GM18951 (cell line): ENCODE results near the gene PTK6.
"Not testable (repeated sequence)": the region's sequence is repeated elsewhere in the genome, so short reads cannot be mapped to it uniquely, and the experiment has no call there.

Experiments used
- POLR2A ChIP-seq: IDR thresholded peaks from 4 replicates; pipeline ENCODE4 v1.6.1; 2011; ENCODE audit warnings: mild to moderate bottlenecking; ENCODE audit not compliant: insufficient read length, insufficient read depth; ENCODE audit errors: extremely low read depth
- in situ Hi-C: fragments of 300-500 bp; cut with MboI; formaldehyde crosslinking; loops from one replicate; pipeline ENCODE4 v1.12.0; 2022; ENCODE audit warnings: low sequenced_read_pairs, mixed read lengths, inconsistent platforms; ENCODE audit not compliant: unreplicated experiment

The PTK6 gene

GRCh38 chr20:63565699-63566335 lies 28.6 kb upstream of the PTK6 start:
- in situ Hi-C loops, result no loop called here
- TF ChIP-seq POLR2A, result no peak

- TF ChIP-seq POLR2A, result no peak
- in situ Hi-C loops, result no loop called here
These were observed 28.0 kb upstream of the PTK6 start for GRCh38 chr20:63565021-63565698.

DNA sequence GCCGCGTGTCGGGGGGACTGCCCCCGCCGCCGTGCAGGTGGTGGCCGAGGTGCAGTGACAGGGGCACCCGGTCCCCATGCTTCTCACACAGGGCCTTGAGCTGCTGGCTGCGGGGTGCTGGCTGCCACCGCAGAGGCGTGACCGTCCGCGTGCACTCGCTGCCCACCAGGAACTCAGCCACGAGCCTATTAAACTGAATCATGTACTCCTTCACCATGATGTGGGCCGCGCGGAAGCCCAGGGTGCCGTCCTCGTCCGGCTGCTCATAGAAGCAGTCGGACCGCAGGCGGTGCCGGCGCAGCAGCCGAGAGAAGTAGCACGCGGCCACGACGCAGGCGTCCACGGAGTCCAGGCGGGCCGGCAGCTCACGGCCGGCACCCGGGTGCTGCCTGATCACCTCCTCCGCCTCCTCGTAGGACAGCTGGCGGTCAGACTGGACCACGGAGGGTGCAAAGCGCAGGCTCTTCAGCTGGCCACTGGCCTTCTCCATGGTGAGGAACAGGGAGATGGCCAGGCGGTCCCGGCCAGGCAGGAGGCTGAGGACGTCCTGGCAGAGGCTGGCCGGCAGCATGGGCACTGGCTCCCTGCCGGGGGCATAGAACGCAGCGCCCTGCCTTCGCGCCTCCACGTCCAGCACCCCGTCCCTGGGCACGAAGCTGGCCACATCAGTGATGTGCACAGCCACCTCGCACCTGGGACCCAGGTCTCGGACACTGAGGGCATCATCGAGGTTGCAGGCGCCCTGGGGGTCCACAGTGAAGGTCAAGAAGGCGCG lies 27.0 kb upstream of the PTK6 start:
- in situ Hi-C loops, result no loop called here
- no peak for TF ChIP-seq POLR2A

GRCh38 chr20:63563225-63563935 lies 26.2 kb upstream of the PTK6 start:
- in situ Hi-C loops, result no loop called here
- no peak for TF ChIP-seq POLR2A

DNA sequence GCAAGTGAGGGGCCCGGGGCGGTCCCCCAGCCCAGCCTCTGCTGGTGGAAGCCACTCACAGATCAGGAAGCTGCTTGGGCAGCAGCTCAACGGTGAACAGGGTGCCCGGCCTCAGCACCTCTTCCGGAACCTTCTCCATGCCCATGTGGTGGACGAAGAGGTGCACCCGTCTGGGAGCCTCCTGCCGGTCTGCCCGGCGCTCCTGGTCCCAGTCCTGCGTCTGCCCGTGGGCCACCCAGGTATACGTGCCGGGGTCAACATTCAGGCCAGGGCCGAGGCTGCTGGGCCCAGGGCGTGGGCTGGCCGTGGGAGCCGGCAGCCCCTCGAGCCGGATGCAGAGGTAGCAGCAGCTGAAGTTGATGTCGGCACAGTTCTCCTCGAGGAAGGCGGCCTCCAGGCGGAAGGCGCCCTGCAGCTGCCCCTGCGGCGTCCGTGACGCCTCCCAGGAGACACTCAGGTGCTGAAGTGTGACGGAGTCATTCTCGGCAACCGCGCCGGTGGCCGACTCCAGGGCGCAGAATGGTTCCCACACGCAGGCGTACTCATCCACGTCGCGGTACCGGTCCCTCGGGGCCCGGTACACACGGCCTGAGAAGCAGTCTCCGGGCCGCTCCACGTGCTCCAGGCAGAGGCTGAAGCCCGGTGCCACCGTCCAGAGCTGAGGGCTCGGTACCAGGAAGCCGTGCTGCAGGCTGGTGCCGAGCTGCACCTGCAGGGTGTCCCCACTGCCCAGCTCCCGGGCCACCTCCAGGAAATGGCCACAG lies 25.5 kb upstream of the PTK6 start:
- in situ Hi-C loops, result no loop called here
- no peak for TF ChIP-seq POLR2A

- TF ChIP-seq POLR2A, result no peak
- in situ Hi-C loops, result no loop called here
These were observed 24.6 kb upstream of the PTK6 start for GRCh38 chr20:63561624-63562396.

DNA sequence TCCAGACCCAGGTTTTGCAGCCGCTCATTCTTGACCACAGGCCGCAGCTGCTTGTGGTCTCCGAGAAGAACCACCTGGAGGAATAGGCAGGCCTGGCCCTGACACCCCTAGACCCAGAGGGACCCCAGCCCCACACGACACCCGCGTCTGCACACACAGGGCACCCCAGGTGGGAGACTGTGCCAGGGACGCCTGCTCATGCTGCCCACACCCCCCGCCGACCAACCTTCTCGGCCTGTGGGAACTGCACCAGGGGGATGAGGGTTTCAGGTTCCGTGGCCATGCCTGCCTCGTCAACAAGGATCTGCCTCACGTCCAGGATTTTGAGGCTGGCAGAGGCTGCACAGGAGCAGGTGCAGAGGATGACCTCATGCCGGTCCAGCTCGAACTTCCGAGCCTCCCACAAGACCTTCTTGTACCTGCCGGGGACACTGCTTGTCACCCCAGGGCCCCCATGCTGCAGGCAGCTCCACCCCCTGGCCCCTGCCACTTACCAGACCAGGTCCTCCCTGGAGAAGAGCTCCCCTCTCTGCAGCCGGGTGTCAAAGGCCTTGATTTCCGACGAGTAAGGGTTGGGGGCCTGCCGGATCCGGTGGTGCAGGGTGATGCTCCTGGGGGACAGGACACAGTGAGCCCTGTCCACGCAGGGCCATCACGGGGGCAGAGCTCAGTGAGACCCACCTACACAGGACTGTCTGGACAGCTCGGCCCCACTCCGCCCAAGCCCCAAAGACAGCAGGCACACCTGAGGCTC lies 23.9 kb upstream of the PTK6 start:
- TF ChIP-seq POLR2A, result no peak
- in situ Hi-C loops, result no loop called here

- in situ Hi-C loops, result no loop called here
These were observed 23.2 kb upstream of the PTK6 start for GRCh38 chr20:63560333-63560805.

GRCh38 chr20:63559485-63560332 lies 22.5 kb upstream of the PTK6 start:
- in situ Hi-C loops, result not testable (repeated sequence)

More at GRCh38 chr20:63560333-63560805, 23.2 kb upstream of the PTK6 start:
- no peak for TF ChIP-seq POLR2A

GRCh38 chr20:63558804-63559484 lies 21.8 kb upstream of the PTK6 start:
- TF ChIP-seq POLR2A, result no peak
- in situ Hi-C loops, result no loop called here
